Karpas-422 (cell line): ENCODE measurements around the gene HLA-DOA. TPM values are rescaled to one million over a fixed set of nuclear protein-coding genes. Genes with fewer than 3 reads are reported as not detected.

Source experiments
- DNase-seq: peaks from one replicate; pipeline ENCODE4 v3.0.0-alpha.2; 2015
- H2AFZ ChIP-seq: fragments of 200-600 bp; sonication (generic); 2 replicates; pipeline ENCODE4 v1.6.1; 2014; ENCODE audit warnings: antibody characterized with exemption, low read length, mixed read lengths
- H3K27ac ChIP-seq: fragments of 200-600 bp; sonication (generic); 2 replicates; pipeline ENCODE4 v1.5.1; 2014; ENCODE audit warnings: mild to moderate bottlenecking, low read length, moderate library complexity
- H3K27me3 ChIP-seq: fragments of 200-600 bp; sonication (generic); 2 replicates; pipeline ENCODE4 v1.6.1; 2014; ENCODE audit warnings: low read length, mixed read lengths
- H3K36me3 ChIP-seq: fragments of 200-600 bp; sonication (generic); 2 replicates; pipeline ENCODE4 v1.6.1; 2014; ENCODE audit warnings: low read length, mixed read lengths; ENCODE audit not compliant: insufficient read depth
- H3K4me1 ChIP-seq: fragments of 200-600 bp; sonication (generic); 2 replicates; pipeline ENCODE4 v1.6.1; 2014; ENCODE audit warnings: mild to moderate bottlenecking, low read length, mixed read lengths
- H3K4me2 ChIP-seq: fragments of 200-600 bp; sonication (generic); 2 replicates; pipeline ENCODE4 v1.6.1; 2014; ENCODE audit warnings: low read length, low read depth, mild to moderate bottlenecking; ENCODE audit not compliant: poor library complexity, severe bottlenecking
- H3K4me3 ChIP-seq: fragments of 200-600 bp; sonication (generic); 2 replicates; pipeline ENCODE4 v1.5.1; 2014; ENCODE audit warnings: mild to moderate bottlenecking, antibody characterized with exemption, low read length, mixed read lengths
- H3K79me2 ChIP-seq: fragments of 200-600 bp; sonication (generic); 2 replicates; pipeline ENCODE4 v1.6.1; 2014; ENCODE audit warnings: mild to moderate bottlenecking, low read length, mixed read lengths
- H3K9ac ChIP-seq: fragments of 200-600 bp; sonication (generic); 2 replicates; pipeline ENCODE4 v1.6.0; 2014; ENCODE audit warnings: low read length
- H3K9me2 ChIP-seq: fragments of 200-600 bp; sonication (generic), shearing (Covaris generic); replicated peaks from 2 replicates; pipeline ENCODE4 v1.6.0; 2014; ENCODE audit warnings: mild to moderate bottlenecking, low read length, moderate library complexity; ENCODE audit not compliant: insufficient read depth
- H3K9me3 ChIP-seq: fragments of 300-700, 200-600 bp; sonication (generic); 2 replicates; pipeline ENCODE4 v1.6.1; 2014; ENCODE audit warnings: low read length, mixed read lengths
- H4K20me1 ChIP-seq: fragments of 200-600 bp; sonication (generic); 2 replicates; pipeline ENCODE4 v1.6.1; 2014; ENCODE audit warnings: mild to moderate bottlenecking, antibody characterized with exemption, low read length, low read depth; ENCODE audit not compliant: insufficient read depth
- total RNA-seq: library from RNA; depleted of rRNA; stranded (reverse); fragments of >200 nt; shearing (Covaris generic); gene quantifications from 2 replicates; pipeline ENCODE4 v1.2.3, GENCODE V29; 2014; ENCODE audit warnings: low replicate concordance

The HLA-DOA gene
- total RNA-seq, 1 experiment from 2014 or later, result 103 TPM

DNA sequence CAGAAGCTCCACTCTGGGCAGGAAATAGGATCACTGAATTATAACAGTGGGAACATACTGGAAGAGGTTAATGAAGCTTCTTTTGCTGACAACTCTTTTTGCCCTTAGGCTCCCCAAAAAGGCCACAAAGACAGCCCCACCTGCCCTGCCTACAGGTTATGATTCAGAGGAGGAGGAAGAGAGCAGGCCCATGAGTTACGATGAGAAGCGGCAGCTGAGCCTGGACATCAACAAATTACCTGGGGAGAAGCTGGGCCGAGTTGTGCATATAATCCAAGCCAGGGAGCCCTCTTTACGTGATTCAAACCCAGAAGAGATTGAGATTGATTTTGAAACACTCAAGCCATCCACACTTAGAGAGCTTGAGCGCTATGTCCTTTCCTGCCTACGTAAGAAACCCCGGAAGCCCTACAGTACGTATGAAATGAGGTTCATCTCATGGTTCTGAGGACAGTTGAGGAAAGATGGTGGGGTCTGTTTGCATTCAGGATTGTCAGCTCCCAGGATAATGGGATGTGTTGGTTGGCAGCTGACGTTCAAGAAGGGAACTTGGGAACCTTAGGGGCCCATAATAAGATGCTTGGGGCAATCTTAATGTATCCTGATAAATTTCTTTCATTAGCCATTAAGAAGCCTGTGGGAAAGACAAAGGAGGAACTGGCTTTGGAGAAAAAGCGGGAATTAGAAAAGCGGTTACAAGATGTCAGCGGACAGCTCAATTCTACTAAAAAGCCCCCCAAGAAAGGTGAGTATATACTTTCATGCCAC, 29.5 kb downstream of the HLA-DOA start:
- peaks cover 69% of the 10 kb centered on the region for H4K20me1 ChIP-seq
- H3K4me3 ChIP-seq, result no peak overlapping the region
- no peaks in the 10 kb centered on the region for H3K9me3 ChIP-seq
- H3K27me3 ChIP-seq, result no peaks in the 10 kb centered on the region
- H3K4me2 ChIP-seq, result no peak overlapping the region
- no peak overlapping the region for H3K27ac ChIP-seq
- peaks cover 65% of the 10 kb centered on the region for H3K36me3 ChIP-seq
- H3K9ac ChIP-seq, result no peak overlapping the region
- H3K79me2 ChIP-seq, result peaks cover 27% of the 10 kb centered on the region
- no peak for DNase-seq
- H3K9me2 ChIP-seq, result no peaks in the 10 kb centered on the region
- peaks cover 60% of the 10 kb centered on the region for H3K4me1 ChIP-seq
- no peak overlapping the region for H2AFZ ChIP-seq

DNA sequence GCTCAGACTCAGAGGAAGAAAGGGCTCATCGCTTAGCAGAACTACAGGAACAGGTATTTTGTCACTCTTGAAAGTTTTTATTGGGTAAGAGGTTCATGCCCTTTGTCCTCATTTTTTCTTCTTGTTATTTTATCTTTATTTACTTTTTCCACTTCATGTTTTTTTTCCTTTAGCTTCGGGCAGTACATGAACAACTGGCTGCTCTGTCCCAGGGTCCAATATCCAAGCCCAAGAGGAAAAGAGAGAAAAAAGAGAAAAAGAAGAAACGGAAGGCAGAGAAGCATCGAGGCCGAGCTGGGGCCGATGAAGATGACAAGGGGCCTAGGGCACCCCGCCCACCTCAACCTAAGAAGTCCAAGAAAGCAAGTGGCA, 31.5 kb downstream of the HLA-DOA start:
- H3K79me2 ChIP-seq, result peaks cover 46% of the 10 kb centered on the region
- no peak for DNase-seq
- H3K4me3 ChIP-seq, result no peak overlapping the region
- H3K27ac ChIP-seq, result no peak overlapping the region
- H3K27me3 ChIP-seq, result no peaks in the 10 kb centered on the region
- no peaks in the 10 kb centered on the region for H3K9me3 ChIP-seq
- peaks cover 84% of the 10 kb centered on the region for H3K36me3 ChIP-seq
- H3K9ac ChIP-seq, result no peak overlapping the region
- H3K9me2 ChIP-seq, result no peaks in the 10 kb centered on the region
- H4K20me1 ChIP-seq, result peaks cover 88% of the 10 kb centered on the region
- H2AFZ ChIP-seq, result no peak overlapping the region
- no peak overlapping the region for H3K4me2 ChIP-seq
- H3K4me1 ChIP-seq, result peaks cover 62% of the 10 kb centered on the region

DNA sequence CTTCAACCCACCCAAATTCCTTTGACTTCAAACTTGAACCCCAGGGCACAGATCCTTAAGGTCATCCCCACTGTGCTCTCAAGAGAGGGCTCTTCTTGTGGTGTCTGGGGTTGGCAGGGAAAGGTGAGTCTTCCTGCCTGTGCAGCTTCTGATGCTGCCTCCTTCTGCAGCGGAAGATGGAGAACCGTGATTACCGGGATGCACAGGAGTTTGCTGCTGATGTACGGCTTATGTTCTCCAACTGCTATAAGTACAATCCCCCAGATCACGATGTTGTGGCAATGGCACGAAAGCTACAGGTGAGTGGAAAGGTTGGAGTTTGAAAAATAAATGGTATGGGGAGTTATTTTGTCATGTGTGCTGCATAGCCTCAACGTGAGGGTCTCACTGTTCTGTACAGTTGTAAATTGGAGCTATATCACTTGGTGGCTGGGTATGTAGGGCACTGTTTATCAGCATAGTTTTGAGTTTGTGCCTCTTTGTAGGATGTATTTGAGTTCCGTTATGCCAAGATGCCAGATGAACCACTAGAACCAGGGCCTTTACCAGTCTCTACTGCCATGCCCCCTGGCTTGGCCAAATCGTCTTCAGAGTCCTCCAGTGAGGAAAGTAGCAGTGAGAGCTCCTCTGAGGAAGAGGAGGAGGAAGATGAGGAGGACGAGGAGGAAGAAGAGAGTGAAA, 32.0 kb downstream of the HLA-DOA start:
- H3K4me2 ChIP-seq, result peak overlapping the region; percentile 1

DNA sequence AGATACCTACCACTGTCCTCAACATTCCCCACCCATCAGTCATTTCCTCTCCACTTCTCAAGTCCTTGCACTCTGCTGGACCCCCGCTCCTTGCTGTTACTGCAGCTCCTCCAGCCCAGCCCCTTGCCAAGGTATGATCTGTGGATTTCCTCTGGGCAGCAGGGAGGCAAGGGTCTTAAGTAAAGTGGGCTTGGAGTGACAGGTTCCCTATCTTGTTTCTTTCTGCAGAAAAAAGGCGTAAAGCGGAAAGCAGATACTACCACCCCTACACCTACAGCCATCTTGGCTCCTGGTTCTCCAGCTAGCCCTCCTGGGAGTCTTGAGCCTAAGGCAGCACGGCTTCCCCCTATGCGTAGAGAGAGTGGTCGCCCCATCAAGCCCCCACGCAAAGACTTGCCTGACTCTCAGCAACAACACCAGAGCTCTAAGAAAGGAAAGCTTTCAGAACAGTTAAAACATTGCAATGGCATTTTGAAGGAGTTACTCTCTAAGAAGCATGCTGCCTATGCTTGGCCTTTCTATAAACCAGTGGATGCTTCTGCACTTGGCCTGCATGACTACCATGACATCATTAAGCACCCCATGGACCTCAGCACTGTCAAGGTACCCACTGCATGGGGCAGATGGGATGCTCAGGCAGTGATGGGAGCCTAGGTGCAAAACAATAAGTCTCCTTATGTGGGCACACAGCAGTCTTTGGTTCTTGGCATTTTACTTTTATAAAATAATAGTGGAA, 32.9 kb downstream of the HLA-DOA start:
- H3K9ac ChIP-seq, result no peak overlapping the region
- H3K9me2 ChIP-seq, result no peaks in the 10 kb centered on the region
- DNase-seq, result no peak
- peaks cover 87% of the 10 kb centered on the region for H4K20me1 ChIP-seq
- peak overlapping the region; percentile 90; the same call in 1 of the 2 replicates for H3K27ac ChIP-seq
- H3K4me2 ChIP-seq, result peak overlapping the region; percentile 82
- no peaks in the 10 kb centered on the region for H3K27me3 ChIP-seq
- peaks cover 61% of the 10 kb centered on the region for H3K4me1 ChIP-seq
- no peak overlapping the region for H3K4me3 ChIP-seq
- H3K36me3 ChIP-seq, result peaks cover 93% of the 10 kb centered on the region
- no peaks in the 10 kb centered on the region for H3K9me3 ChIP-seq
- H3K79me2 ChIP-seq, result peaks cover 56% of the 10 kb centered on the region
- H2AFZ ChIP-seq, result no peak overlapping the region

More for the DNA sequence above, 32.0 kb downstream of the HLA-DOA start:
- no peaks in the 10 kb centered on the region for H3K9me3 ChIP-seq
- H3K4me3 ChIP-seq, result no peak overlapping the region
- H3K36me3 ChIP-seq, result peaks cover 90% of the 10 kb centered on the region
- no peaks in the 10 kb centered on the region for H3K9me2 ChIP-seq
- DNase-seq, result no peak
- H3K27me3 ChIP-seq, result no peaks in the 10 kb centered on the region
- peaks cover 88% of the 10 kb centered on the region for H4K20me1 ChIP-seq
- peaks cover 62% of the 10 kb centered on the region for H3K4me1 ChIP-seq
- no peak overlapping the region for H2AFZ ChIP-seq
- peaks cover 52% of the 10 kb centered on the region for H3K79me2 ChIP-seq
- H3K9ac ChIP-seq, result no peak overlapping the region
- no peak overlapping the region for H3K27ac ChIP-seq

DNA sequence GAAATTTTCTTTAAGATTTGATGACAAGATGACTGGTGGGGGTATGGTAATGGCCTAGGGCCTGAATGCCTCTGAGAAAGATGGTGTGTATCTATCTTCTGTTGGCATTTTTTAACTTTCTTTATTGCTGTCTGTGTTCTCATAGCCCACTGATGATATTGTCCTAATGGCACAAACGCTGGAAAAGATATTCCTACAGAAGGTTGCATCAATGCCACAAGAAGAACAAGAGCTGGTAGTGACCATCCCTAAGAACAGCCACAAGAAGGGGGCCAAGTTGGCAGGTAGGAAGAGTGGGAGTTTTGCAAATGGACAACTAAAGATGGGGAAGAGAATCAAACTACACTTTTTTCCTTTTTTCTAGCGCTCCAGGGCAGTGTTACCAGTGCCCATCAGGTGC, 33.5 kb downstream of the HLA-DOA start:
- peak overlapping the region; percentile 90; the same call in 1 of the 2 replicates for H3K27ac ChIP-seq
- H3K4me2 ChIP-seq, result peak overlapping the region; percentile 82
- H3K9ac ChIP-seq, result no peak overlapping the region
- H3K9me2 ChIP-seq, result no peaks in the 10 kb centered on the region
- peaks cover 90% of the 10 kb centered on the region for H3K36me3 ChIP-seq
- no peak overlapping the region for H2AFZ ChIP-seq
- H3K9me3 ChIP-seq, result no peaks in the 10 kb centered on the region
- H3K4me3 ChIP-seq, result 0 out of 2 replicates have a peak overlapping the region, but pooled peaks have one; percentile 89
- no peak for DNase-seq
- peaks cover 60% of the 10 kb centered on the region for H3K79me2 ChIP-seq
- H3K4me1 ChIP-seq, result peaks cover 59% of the 10 kb centered on the region
- peaks cover 82% of the 10 kb centered on the region for H4K20me1 ChIP-seq
- H3K27me3 ChIP-seq, result no peaks in the 10 kb centered on the region

DNA sequence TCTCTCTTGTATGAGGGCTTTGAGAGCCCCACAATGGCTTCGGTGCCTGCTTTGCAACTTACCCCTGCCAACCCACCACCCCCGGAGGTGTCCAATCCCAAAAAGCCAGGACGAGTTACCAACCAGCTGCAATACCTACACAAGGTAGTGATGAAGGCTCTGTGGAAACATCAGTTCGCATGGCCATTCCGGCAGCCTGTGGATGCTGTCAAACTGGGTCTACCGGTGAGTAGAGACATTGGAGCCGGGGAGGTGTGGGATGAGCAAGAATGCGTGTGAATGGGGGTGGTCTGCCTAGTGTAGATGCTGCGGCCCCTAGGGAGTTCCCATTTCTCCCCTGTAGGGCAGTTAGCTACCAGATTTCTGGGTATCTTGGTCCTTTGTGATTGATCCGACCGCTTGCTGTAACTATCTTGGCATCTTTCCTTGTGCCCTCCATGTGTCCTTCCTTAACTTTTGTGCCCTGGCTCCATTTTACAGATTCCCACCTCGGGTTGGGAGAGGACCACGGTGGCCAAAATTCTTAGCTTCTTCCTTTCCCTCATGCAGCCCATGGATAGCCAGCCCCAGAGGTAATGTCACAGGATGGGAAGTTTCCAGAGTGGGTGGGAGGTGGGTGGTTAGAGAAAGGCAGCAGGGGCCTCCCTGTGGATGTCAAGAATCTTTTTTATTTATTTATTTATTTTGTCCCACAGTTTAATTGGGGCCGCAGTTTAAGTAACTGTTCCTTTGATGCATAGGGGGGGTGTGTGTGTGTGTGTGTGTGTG, 34.7 kb downstream of the HLA-DOA start:
- peaks cover 57% of the 10 kb centered on the region for H3K4me1 ChIP-seq
- no peaks in the 10 kb centered on the region for H3K9me3 ChIP-seq
- H3K27ac ChIP-seq, result peak overlapping the region; percentile 90
- no peak for DNase-seq
- H3K9me2 ChIP-seq, result no peaks in the 10 kb centered on the region
- H3K36me3 ChIP-seq, result peaks cover 78% of the 10 kb centered on the region
- H4K20me1 ChIP-seq, result peaks cover 71% of the 10 kb centered on the region
- H3K9ac ChIP-seq, result peak overlapping the region; percentile 84
- peaks cover 60% of the 10 kb centered on the region for H3K79me2 ChIP-seq
- peak overlapping the region; percentile 82 for H3K4me2 ChIP-seq
- no peaks in the 10 kb centered on the region for H3K27me3 ChIP-seq
- H3K4me3 ChIP-seq, result peak overlapping the region; percentile 89
- no peak overlapping the region for H2AFZ ChIP-seq

DNA sequence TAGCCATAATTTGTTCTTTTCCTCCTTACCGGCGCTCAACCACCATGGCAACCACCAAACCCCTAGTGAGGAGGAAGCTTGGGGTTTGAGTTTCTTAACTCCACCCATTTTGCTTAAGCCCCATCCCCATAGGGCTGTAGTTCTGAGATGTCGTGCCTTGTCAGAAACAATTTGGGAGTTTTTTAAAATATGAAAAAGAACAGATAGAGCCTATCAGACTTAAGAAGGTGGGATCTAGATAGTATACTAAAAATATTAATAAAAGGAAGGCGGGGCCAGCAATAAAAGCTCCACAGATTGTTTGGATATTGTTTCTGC, 35.4 kb downstream of the HLA-DOA start:
- H3K36me3 ChIP-seq, result peaks cover 71% of the 10 kb centered on the region
- peaks cover 67% of the 10 kb centered on the region for H4K20me1 ChIP-seq
- peak overlapping the region; percentile 89 for H3K4me3 ChIP-seq
- H3K4me1 ChIP-seq, result peaks cover 59% of the 10 kb centered on the region
- no peak overlapping the region for H2AFZ ChIP-seq
- no peaks in the 10 kb centered on the region for H3K27me3 ChIP-seq
- peak overlapping the region; percentile 90 for H3K27ac ChIP-seq
- no peaks in the 10 kb centered on the region for H3K9me2 ChIP-seq
- peaks cover 67% of the 10 kb centered on the region for H3K79me2 ChIP-seq
- H3K9me3 ChIP-seq, result no peaks in the 10 kb centered on the region
- H3K4me2 ChIP-seq, result peak overlapping the region; percentile 82
- H3K9ac ChIP-seq, result peak overlapping the region; percentile 84
- peak; percentile 75 for DNase-seq
